Neural cell (in vitro differentiated cells): ENCODE measurements around the gene SDK1.

Experiments used
- EZH2 ChIP-seq: fragments of 200-600, 300-800 bp; shearing (Covaris generic), sonication (generic); IDR thresholded peaks from 2 replicates; pipeline ENCODE4 v1.6.1; 2014; ENCODE audit warnings: antibody characterized with exemption, low read length, borderline replicate concordance, mild to moderate bottlenecking; ENCODE audit not compliant: insufficient read depth, poor library complexity, severe bottlenecking
- POLR2AphosphoS5 ChIP-seq: IDR thresholded peaks from 2 replicates; pipeline ENCODE4 v1.6.1; 2012
- RAD21 ChIP-seq: fragments of 450-650 bp; conservative IDR thresholded peaks from 2 replicates; pipeline ENCODE4 v1.6.1; 2014; ENCODE audit warnings: antibody characterized with exemption, mild to moderate bottlenecking, moderate library complexity
- SMC3 ChIP-seq: fragments of 450-650 bp; conservative IDR thresholded peaks from 2 replicates; pipeline ENCODE4 v1.6.1; 2014; ENCODE audit warnings: antibody characterized with exemption, mild to moderate bottlenecking, moderate library complexity; ENCODE audit not compliant: poor library complexity
- TAF1 ChIP-seq: IDR thresholded peaks from 2 replicates; pipeline ENCODE4 v1.6.1; 2012; ENCODE audit warnings: low read depth
- TF ChIP-seq, protein P1 (sequence below): IDR thresholded peaks from 2 replicates; pipeline ENCODE4 v1.6.1; 2012; ENCODE audit warnings: borderline replicate concordance
- TF ChIP-seq, protein P2 (sequence below): fragments of 450-650 bp; IDR thresholded peaks from 2 replicates; pipeline ENCODE4 v1.5.1; 2014; ENCODE audit warnings: antibody characterized with exemption, mild to moderate bottlenecking, moderate library complexity; ENCODE audit not compliant: poor library complexity, severe bottlenecking

DNA sequence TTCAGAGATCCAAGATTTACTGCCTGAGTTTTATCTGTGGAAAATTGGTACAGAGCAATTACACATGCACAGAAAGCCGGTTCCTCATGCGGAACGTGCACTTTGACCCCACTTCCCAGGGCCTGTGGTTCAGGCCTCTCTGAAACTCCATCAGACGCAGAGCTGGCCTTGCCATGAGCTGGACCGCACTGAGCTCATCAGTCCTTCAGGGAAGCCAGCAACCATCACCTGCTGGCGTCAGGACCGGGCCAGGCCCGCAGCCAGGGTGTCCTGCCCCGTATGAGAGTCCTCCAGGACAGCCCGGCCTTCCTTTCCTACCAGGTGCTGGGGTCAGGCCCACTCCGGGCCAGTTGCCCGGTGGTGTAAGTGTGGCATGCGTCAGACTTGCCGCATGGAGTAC is 934.5 kb downstream of the SDK1 start:
- TF ChIP-seq, protein P1, sequence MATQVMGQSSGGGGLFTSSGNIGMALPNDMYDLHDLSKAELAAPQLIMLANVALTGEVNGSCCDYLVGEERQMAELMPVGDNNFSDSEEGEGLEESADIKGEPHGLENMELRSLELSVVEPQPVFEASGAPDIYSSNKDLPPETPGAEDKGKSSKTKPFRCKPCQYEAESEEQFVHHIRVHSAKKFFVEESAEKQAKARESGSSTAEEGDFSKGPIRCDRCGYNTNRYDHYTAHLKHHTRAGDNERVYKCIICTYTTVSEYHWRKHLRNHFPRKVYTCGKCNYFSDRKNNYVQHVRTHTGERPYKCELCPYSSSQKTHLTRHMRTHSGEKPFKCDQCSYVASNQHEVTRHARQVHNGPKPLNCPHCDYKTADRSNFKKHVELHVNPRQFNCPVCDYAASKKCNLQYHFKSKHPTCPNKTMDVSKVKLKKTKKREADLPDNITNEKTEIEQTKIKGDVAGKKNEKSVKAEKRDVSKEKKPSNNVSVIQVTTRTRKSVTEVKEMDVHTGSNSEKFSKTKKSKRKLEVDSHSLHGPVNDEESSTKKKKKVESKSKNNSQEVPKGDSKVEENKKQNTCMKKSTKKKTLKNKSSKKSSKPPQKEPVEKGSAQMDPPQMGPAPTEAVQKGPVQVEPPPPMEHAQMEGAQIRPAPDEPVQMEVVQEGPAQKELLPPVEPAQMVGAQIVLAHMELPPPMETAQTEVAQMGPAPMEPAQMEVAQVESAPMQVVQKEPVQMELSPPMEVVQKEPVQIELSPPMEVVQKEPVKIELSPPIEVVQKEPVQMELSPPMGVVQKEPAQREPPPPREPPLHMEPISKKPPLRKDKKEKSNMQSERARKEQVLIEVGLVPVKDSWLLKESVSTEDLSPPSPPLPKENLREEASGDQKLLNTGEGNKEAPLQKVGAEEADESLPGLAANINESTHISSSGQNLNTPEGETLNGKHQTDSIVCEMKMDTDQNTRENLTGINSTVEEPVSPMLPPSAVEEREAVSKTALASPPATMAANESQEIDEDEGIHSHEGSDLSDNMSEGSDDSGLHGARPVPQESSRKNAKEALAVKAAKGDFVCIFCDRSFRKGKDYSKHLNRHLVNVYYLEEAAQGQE, result no peak
- TF ChIP-seq EZH2 (no peak), SMC3 (no peak), RAD21 (no peak), POLR2AphosphoS5 (no peak), TAF1 (no peak)
- TF ChIP-seq, protein P2, sequence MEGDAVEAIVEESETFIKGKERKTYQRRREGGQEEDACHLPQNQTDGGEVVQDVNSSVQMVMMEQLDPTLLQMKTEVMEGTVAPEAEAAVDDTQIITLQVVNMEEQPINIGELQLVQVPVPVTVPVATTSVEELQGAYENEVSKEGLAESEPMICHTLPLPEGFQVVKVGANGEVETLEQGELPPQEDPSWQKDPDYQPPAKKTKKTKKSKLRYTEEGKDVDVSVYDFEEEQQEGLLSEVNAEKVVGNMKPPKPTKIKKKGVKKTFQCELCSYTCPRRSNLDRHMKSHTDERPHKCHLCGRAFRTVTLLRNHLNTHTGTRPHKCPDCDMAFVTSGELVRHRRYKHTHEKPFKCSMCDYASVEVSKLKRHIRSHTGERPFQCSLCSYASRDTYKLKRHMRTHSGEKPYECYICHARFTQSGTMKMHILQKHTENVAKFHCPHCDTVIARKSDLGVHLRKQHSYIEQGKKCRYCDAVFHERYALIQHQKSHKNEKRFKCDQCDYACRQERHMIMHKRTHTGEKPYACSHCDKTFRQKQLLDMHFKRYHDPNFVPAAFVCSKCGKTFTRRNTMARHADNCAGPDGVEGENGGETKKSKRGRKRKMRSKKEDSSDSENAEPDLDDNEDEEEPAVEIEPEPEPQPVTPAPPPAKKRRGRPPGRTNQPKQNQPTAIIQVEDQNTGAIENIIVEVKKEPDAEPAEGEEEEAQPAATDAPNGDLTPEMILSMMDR, result no peak
